WTC11 (cell line): Measurements from ENCODE around the gene FOXD3. TPM values are rescaled to one million over a fixed set of nuclear protein-coding genes. Genes with fewer than 3 reads are reported as not detected.

Experiments
- ATF1 ChIP-seq: sonication (generic); formaldehyde crosslinking; IDR thresholded peaks from 2 replicates; pipeline ENCODE4 v1.8.1; 2023; ENCODE audit warnings: mild to moderate bottlenecking, moderate library complexity, missing genetic modification reagents
- ELF4 ChIP-seq: sonication (generic); formaldehyde crosslinking; IDR thresholded peaks from 2 replicates; pipeline ENCODE4 v1.8.1; 2022; ENCODE audit warnings: low read depth, mild to moderate bottlenecking, moderate library complexity, missing genetic modification reagents
- EMX1 ChIP-seq: fragments of 250-450 bp; sonication (Bioruptor Pico); IDR thresholded peaks from 2 replicates; pipeline ENCODE4 v1.8.0; 2021; ENCODE audit warnings: mild to moderate bottlenecking
- ETV6 ChIP-seq: sonication (generic); formaldehyde crosslinking; IDR thresholded peaks from 2 replicates; pipeline ENCODE4 v1.8.1; 2022; ENCODE audit warnings: mild to moderate bottlenecking, missing genetic modification reagents
- FOXK1 ChIP-seq: sonication (generic); formaldehyde crosslinking; IDR thresholded peaks from 2 replicates; pipeline ENCODE4 v1.8.0; 2022; ENCODE audit warnings: mild to moderate bottlenecking, moderate library complexity, missing genetic modification reagents
- FOXP1 ChIP-seq: sonication (generic); formaldehyde crosslinking; IDR thresholded peaks from 2 replicates; pipeline ENCODE4 v1.8.0; 2022; ENCODE audit warnings: missing genetic modification reagents, mild to moderate bottlenecking, moderate library complexity, borderline replicate concordance
- GTF2I ChIP-seq: fragments of 250-450 bp; sonication (Bioruptor Pico); conservative IDR thresholded peaks from 2 replicates; pipeline ENCODE4 v1.4.0; 2021; ENCODE audit warnings: mild to moderate bottlenecking
- HMGA2 ChIP-seq: fragments of 250-450 bp; sonication (Bioruptor Pico); IDR thresholded peaks from 2 replicates; pipeline ENCODE4 v1.4.0; 2021; ENCODE audit warnings: mild to moderate bottlenecking, moderate library complexity
- IRF2 ChIP-seq: sonication (generic); formaldehyde crosslinking; IDR thresholded peaks from 2 replicates; pipeline ENCODE4 v1.8.0; 2022; ENCODE audit warnings: low read depth, missing genetic modification reagents, borderline replicate concordance
- JAZF1 ChIP-seq: fragments of 250-450 bp; sonication (Bioruptor Pico); IDR thresholded peaks from 2 replicates; pipeline ENCODE4 v1.9.0; 2021; ENCODE audit warnings: moderate library complexity, mild to moderate bottlenecking, inconsistent platforms
- MXD4 ChIP-seq: fragments of 250-450 bp; sonication (Bioruptor Pico); IDR thresholded peaks from 2 replicates; pipeline ENCODE4 v1.8.0; 2021; ENCODE audit warnings: mild to moderate bottlenecking, moderate library complexity, borderline replicate concordance
- NR2C2 ChIP-seq: sonication (generic); formaldehyde crosslinking; IDR thresholded peaks from 2 replicates; pipeline ENCODE4 v1.8.0; 2022; ENCODE audit warnings: mild to moderate bottlenecking, missing genetic modification reagents
- NR3C1 ChIP-seq: sonication (generic); formaldehyde crosslinking; conservative IDR thresholded peaks from 2 replicates; pipeline ENCODE4 v1.8.1; 2023; ENCODE audit warnings: low read depth, mild to moderate bottlenecking, missing genetic modification reagents
- SOX15 ChIP-seq: fragments of 250-450 bp; sonication (Bioruptor Pico); IDR thresholded peaks from 2 replicates; pipeline ENCODE4 v1.9.0; 2021; ENCODE audit warnings: mild to moderate bottlenecking
- ZNF396 ChIP-seq: fragments of 250-450 bp; sonication (Bioruptor Pico); IDR thresholded peaks from 2 replicates; pipeline ENCODE4 v1.8.0; 2021; ENCODE audit warnings: mild to moderate bottlenecking, moderate library complexity, borderline replicate concordance
- ZNF416 ChIP-seq: fragments of 250-450 bp; sonication (Bioruptor Pico); IDR thresholded peaks from 2 replicates; pipeline ENCODE4 v1.9.0; 2021; ENCODE audit warnings: mild to moderate bottlenecking, inconsistent platforms
- ZNF423 ChIP-seq: fragments of 250-450 bp; sonication (Bioruptor Pico); IDR thresholded peaks from 2 replicates; pipeline ENCODE4 v2.1.2; 2022; ENCODE audit warnings: mild to moderate bottlenecking, moderate library complexity
- total RNA-seq: library from RNA; stranded (reverse); gene quantifications from 3 replicates; pipeline ENCODE4 v1.2.3, GENCODE V29; 2021
- TF ChIP-seq, protein P1 (sequence below): fragments of 250-450 bp; sonication (Bioruptor Pico); IDR thresholded peaks from 2 replicates; pipeline ENCODE4 v1.8.0; 2021; ENCODE audit warnings: mild to moderate bottlenecking
- TF ChIP-seq, protein P2 (sequence below): sonication (generic); formaldehyde crosslinking; IDR thresholded peaks from 2 replicates; pipeline ENCODE4 v1.8.1; 2022; ENCODE audit warnings: mild to moderate bottlenecking, moderate library complexity, missing genetic modification reagents
- TF ChIP-seq, protein P3 (sequence below): sonication (generic); formaldehyde crosslinking; IDR thresholded peaks from 2 replicates; pipeline ENCODE4 v1.8.0; 2023; ENCODE audit warnings: missing genetic modification reagents
- TF ChIP-seq, protein P4 (sequence below): sonication (generic); formaldehyde crosslinking; IDR thresholded peaks from 2 replicates; pipeline ENCODE4 v1.8.0; 2022; ENCODE audit warnings: mild to moderate bottlenecking, missing genetic modification reagents
- TF ChIP-seq, protein P5 (sequence below): sonication (generic); formaldehyde crosslinking; IDR thresholded peaks from 2 replicates; pipeline ENCODE4 v1.8.0; 2022; ENCODE audit warnings: mild to moderate bottlenecking, missing genetic modification reagents
- TF ChIP-seq, protein P6 (sequence below): fragments of 250-450 bp; sonication (Bioruptor Pico); IDR thresholded peaks from 2 replicates; pipeline ENCODE4 v1.9.0; 2021; ENCODE audit warnings: mild to moderate bottlenecking
- TF ChIP-seq, protein P7 (sequence below): sonication (generic); formaldehyde crosslinking; IDR thresholded peaks from 2 replicates; pipeline ENCODE4 v1.8.0; 2023; ENCODE audit warnings: missing genetic modification reagents, mild to moderate bottlenecking, borderline replicate concordance

The FOXD3 gene
- total RNA-seq, 1 experiment from 2014 or later = 27.5 TPM

DNA sequence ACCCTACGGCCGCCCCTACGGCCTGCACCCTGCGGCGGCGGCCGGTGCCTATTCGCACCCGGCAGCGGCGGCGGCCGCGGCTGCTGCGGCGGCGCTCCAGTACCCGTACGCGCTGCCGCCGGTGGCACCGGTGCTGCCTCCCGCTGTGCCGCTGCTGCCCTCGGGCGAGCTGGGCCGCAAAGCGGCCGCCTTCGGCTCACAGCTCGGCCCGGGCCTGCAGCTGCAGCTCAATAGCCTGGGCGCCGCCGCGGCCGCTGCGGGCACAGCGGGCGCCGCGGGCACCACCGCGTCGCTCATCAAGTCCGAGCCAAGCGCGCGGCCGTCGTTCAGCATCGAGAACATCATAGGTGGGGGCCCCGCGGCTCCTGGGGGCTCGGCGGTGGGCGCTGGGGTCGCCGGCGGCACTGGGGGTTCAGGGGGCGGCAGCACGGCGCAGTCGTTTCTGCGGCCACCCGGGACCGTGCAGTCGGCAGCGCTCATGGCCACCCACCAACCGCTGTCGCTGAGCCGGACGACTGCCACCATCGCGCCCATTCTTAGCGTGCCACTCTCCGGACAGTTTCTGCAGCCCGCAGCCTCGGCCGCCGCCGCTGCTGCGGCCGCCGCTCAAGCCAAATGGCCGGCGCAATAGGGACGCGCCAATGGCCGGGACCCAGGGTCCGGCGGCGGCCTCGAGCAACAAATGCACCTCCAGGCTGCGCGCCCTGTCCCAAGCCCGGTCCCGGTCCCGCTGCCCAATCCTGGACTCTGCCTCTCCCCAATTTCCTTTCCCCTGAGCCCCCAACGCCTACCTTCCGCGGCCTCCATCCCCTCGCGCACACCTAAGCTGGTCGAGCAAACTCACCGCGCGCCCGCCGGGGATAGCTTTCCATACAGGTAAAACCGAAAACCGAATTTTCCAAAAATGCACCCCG lies 1.8 kb downstream of the FOXD3 start (continued):
- TF ChIP-seq FOXK1 (CRISPR knock-in tag) (peak; percentile 19; the same call in 1 of the 2 replicates), SOX15 (CRISPR knock-in tag) (no peak), ZNF416 (no peak), ATF1 (CRISPR knock-in tag) (no peak), HMGA2 (CRISPR knock-in tag) (no peak), IRF2 (CRISPR knock-in tag) (no peak), ZNF423 (CRISPR knock-in tag) (no peak), NR2C2 (CRISPR knock-in tag) (no peak), ZNF396 (no peak), FOXP1 (peak; percentile 47; the same call in 1 of the 2 replicates), EMX1 (no peak), GTF2I (CRISPR knock-in tag) (no peak), JAZF1 (CRISPR knock-in tag) (no peak), ELF4 (CRISPR knock-in tag) (no peak), MXD4 (CRISPR knock-in tag) (no peak), ETV6 (CRISPR knock-in tag) (no peak), NR3C1 (CRISPR knock-in tag) (peak; percentile 9; the same call in 1 of the 2 replicates)
- TF ChIP-seq, protein P1, sequence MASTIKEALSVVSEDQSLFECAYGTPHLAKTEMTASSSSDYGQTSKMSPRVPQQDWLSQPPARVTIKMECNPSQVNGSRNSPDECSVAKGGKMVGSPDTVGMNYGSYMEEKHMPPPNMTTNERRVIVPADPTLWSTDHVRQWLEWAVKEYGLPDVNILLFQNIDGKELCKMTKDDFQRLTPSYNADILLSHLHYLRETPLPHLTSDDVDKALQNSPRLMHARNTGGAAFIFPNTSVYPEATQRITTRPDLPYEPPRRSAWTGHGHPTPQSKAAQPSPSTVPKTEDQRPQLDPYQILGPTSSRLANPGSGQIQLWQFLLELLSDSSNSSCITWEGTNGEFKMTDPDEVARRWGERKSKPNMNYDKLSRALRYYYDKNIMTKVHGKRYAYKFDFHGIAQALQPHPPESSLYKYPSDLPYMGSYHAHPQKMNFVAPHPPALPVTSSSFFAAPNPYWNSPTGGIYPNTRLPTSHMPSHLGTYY (CRISPR knock-in tag) = no peak
- TF ChIP-seq, protein P2, sequence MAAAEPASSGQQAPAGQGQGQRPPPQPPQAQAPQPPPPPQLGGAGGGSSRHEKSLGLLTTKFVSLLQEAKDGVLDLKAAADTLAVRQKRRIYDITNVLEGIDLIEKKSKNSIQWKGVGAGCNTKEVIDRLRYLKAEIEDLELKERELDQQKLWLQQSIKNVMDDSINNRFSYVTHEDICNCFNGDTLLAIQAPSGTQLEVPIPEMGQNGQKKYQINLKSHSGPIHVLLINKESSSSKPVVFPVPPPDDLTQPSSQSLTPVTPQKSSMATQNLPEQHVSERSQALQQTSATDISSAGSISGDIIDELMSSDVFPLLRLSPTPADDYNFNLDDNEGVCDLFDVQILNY (CRISPR knock-in tag) = no peak
- TF ChIP-seq, protein P3, sequence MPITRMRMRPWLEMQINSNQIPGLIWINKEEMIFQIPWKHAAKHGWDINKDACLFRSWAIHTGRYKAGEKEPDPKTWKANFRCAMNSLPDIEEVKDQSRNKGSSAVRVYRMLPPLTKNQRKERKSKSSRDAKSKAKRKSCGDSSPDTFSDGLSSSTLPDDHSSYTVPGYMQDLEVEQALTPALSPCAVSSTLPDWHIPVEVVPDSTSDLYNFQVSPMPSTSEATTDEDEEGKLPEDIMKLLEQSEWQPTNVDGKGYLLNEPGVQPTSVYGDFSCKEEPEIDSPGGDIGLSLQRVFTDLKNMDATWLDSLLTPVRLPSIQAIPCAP (CRISPR knock-in tag) = no peak
- TF ChIP-seq, protein P4, sequence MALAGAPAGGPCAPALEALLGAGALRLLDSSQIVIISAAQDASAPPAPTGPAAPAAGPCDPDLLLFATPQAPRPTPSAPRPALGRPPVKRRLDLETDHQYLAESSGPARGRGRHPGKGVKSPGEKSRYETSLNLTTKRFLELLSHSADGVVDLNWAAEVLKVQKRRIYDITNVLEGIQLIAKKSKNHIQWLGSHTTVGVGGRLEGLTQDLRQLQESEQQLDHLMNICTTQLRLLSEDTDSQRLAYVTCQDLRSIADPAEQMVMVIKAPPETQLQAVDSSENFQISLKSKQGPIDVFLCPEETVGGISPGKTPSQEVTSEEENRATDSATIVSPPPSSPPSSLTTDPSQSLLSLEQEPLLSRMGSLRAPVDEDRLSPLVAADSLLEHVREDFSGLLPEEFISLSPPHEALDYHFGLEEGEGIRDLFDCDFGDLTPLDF (CRISPR knock-in tag) = no peak
- TF ChIP-seq, protein P5, sequence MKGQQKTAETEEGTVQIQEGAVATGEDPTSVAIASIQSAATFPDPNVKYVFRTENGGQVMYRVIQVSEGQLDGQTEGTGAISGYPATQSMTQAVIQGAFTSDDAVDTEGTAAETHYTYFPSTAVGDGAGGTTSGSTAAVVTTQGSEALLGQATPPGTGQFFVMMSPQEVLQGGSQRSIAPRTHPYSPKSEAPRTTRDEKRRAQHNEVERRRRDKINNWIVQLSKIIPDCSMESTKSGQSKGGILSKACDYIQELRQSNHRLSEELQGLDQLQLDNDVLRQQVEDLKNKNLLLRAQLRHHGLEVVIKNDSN (CRISPR knock-in tag) = no peak; the same call in none of the 2 replicates
- TF ChIP-seq, protein P6, sequence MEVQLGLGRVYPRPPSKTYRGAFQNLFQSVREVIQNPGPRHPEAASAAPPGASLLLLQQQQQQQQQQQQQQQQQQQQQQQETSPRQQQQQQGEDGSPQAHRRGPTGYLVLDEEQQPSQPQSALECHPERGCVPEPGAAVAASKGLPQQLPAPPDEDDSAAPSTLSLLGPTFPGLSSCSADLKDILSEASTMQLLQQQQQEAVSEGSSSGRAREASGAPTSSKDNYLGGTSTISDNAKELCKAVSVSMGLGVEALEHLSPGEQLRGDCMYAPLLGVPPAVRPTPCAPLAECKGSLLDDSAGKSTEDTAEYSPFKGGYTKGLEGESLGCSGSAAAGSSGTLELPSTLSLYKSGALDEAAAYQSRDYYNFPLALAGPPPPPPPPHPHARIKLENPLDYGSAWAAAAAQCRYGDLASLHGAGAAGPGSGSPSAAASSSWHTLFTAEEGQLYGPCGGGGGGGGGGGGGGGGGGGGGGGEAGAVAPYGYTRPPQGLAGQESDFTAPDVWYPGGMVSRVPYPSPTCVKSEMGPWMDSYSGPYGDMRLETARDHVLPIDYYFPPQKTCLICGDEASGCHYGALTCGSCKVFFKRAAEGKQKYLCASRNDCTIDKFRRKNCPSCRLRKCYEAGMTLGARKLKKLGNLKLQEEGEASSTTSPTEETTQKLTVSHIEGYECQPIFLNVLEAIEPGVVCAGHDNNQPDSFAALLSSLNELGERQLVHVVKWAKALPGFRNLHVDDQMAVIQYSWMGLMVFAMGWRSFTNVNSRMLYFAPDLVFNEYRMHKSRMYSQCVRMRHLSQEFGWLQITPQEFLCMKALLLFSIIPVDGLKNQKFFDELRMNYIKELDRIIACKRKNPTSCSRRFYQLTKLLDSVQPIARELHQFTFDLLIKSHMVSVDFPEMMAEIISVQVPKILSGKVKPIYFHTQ = no peak
- TF ChIP-seq, protein P7, sequence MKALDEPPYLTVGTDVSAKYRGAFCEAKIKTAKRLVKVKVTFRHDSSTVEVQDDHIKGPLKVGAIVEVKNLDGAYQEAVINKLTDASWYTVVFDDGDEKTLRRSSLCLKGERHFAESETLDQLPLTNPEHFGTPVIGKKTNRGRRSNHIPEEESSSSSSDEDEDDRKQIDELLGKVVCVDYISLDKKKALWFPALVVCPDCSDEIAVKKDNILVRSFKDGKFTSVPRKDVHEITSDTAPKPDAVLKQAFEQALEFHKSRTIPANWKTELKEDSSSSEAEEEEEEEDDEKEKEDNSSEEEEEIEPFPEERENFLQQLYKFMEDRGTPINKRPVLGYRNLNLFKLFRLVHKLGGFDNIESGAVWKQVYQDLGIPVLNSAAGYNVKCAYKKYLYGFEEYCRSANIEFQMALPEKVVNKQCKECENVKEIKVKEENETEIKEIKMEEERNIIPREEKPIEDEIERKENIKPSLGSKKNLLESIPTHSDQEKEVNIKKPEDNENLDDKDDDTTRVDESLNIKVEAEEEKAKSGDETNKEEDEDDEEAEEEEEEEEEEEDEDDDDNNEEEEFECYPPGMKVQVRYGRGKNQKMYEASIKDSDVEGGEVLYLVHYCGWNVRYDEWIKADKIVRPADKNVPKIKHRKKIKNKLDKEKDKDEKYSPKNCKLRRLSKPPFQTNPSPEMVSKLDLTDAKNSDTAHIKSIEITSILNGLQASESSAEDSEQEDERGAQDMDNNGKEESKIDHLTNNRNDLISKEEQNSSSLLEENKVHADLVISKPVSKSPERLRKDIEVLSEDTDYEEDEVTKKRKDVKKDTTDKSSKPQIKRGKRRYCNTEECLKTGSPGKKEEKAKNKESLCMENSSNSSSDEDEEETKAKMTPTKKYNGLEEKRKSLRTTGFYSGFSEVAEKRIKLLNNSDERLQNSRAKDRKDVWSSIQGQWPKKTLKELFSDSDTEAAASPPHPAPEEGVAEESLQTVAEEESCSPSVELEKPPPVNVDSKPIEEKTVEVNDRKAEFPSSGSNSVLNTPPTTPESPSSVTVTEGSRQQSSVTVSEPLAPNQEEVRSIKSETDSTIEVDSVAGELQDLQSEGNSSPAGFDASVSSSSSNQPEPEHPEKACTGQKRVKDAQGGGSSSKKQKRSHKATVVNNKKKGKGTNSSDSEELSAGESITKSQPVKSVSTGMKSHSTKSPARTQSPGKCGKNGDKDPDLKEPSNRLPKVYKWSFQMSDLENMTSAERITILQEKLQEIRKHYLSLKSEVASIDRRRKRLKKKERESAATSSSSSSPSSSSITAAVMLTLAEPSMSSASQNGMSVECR = no peak
